GM19023 (cell line): ENCODE results near the gene NCS1.

Source experiments
- ATAC-seq: cut with Tn5 transposase; IDR thresholded peaks from one replicate; pipeline ENCODE4 v1.9.1; 2021; ENCODE audit warnings: mild to moderate bottlenecking, moderate library complexity; ENCODE audit not compliant: unreplicated experiment

The NCS1 gene

DNA sequence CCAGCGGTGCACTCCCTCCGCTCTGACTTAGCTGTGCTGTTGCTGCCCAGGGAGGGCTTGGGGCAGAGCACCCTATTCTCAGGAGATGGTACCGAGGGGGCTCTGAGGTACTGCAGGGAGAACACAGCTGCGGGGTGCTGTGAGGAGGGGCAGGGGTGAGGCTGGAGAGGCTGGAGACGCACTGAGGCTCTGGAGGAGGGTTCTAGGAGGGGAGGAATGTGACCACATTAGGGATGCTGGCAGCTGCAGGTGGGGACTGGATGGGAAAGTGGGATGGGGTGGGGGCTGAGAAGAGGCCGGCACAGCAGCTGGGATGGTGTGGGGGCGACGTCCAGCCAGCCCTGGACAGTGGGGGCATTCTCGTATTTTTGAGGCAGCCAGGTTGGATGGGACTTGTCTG is 20.9 kb downstream of the NCS1 start:
- ATAC-seq: no peak

DNA sequence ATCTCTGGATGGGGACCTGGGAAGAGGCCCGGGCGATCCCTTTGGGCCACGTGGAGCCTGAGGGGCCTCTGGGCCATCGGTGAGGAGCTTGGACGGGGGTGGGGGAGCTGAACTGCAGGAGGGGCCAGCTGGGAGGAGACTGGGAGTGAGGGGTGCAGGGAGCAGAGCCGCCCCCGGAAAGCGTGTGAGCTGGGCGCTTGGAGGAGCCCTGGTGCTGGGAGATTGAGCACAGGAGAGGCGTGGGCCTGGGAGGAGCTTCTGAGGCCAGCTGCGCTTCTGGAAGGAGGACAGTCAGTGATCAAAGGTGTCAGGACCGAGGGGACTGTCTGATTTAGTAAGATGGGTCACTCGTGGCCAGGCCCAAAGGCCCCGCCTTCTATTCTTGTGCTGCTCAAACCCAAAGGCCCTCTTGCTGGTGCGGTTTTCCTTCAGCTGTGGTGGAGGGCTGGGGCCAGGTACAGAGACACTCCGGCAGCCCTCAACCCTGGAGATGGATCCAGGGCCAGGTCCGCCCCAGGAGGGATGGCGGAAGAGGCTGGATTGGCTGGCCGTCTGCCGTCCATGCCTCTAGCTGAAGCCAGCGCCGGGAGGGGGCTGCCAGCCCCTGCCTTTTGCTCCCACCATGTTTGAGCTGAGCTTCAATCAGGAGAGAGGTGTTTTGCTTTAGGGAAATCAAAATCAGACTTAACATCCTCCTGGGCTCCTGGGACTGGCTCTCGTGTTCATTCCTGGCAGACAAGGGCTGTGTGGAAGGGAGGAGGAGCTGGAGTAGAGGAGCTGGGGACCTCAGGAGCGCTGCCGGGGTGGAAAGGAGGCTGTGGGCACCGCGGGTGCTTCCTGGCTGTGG is 21.6 kb downstream of the NCS1 start:
- no peak for ATAC-seq

GRCh38 chr9:130194378-130194932 is 22.3 kb downstream of the NCS1 start:
- ATAC-seq: no peak

DNA sequence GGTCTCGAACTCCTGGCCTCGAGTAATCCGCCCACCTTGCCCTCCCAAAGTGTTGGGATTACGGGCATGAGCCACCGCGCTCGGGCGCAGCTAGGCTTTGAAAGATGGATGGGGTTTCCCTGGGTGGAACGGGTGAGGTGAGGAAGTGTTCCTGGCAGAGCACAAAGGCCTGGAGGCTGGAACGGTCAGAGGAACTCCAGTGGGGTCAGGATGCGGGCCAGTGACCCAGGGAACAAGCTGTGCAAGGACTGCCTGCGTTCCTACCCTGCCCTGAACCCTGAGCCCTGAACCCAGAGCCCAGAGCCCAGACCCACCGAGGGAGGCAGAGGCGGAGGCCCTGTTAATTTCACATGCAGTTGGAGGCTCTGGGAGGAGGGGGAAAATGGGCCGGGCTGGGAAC is 23.4 kb downstream of the NCS1 start:
- no peak for ATAC-seq

DNA sequence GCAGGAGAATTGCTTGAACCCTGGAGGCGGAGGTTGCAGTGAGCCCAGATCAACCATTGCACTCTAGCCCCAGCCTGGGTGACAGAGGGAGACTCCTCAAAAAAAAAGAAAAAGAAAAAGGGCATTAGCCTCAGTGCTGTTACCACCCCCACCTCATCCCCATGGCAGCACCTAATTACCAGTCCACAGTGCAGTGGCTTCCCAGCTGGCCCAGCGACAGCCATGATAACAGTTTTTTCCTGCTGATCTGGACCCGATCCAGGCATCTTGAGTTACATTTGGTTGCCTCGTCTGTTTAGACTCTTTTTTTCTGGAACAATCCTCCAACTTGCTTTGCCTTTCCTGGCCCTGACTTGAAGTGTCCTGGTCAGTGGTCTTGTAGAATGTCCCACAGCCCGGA is 24.4 kb downstream of the NCS1 start:
- ATAC-seq: no peak

DNA sequence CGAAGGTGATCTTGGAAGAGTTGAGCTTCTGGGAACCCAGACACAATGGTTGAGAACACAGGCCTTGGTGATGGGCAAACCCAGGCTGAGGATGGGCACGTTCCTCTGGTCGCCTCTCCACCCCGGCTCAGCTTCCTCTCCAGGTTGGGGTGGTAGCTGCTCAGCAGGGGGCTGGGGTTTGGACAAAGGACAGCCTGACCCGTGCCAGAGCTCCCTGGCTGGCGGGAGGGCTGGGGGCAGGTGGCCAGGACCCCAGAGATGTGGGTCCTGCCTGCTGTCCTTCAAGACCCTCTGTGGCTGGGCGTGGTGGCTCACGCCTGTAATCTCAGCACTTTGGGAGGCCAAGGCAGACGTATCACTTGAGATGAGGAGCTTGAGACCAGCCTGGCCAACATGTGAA is 25.2 kb downstream of the NCS1 start:
- ATAC-seq: no peak

DNA sequence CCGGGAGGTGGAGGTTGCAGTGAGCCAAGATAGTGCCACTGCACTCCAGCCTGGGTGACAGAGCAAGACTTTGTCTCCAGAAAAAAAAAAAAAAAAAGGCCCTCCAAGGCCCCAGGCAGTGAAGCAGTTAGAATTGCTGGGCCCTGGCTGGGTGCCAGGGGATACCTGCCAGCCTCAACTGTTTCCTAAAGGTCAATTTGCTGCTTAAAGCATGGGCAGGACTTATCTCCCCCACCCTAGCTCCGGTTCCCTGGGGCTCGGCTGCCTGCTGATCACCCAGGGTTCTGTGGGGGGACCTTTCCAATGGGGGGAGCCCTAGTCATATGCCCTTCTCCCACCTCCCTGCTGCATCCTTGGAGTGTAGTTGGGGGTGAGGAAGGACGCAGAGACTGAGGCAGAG is 25.7 kb downstream of the NCS1 start:
- no peak for ATAC-seq

DNA sequence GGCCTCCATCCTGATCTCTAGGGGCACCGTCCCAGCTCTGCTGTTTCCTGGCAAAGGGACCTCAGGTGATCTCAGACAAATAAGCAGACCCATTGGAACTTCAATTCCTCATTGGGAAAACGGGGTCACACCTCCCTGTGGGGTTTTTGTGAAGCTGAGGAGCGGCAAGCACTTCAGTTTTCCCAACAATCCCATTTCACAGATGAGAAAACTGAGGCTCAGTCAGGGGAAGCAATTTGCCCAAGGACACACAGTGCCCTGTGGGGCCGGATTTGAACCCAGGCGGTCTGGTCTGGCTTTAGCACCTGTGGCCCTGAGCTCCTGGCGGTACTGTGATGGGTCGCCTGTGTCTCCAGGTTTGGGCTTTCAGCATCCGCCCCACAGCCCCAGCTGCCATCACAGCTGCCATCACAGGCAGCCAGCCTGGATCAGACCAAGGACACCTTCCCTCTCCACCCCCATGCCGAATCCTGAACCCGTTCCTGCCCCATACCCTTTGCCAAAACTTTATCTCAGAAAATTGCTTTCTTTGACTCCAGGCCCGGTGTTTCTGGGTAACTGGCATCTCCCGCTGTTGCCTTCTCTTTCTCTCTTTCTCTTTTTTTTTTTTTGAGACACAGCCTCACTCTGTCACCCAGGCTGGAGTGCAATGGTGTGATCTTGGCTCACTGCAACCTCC is 26.4 kb downstream of the NCS1 start:
- ATAC-seq: no peak

GRCh38 chr9:130199605-130200004 is 27.4 kb downstream of the NCS1 start:
- no peak for ATAC-seq

- no peak for ATAC-seq
Observed at GRCh38 chr9:130200038-130200849, 28.0 kb downstream of the NCS1 start.

- no peak for ATAC-seq
Observed at GRCh38 chr9:130201399-130201873, 29.2 kb downstream of the NCS1 start.

DNA sequence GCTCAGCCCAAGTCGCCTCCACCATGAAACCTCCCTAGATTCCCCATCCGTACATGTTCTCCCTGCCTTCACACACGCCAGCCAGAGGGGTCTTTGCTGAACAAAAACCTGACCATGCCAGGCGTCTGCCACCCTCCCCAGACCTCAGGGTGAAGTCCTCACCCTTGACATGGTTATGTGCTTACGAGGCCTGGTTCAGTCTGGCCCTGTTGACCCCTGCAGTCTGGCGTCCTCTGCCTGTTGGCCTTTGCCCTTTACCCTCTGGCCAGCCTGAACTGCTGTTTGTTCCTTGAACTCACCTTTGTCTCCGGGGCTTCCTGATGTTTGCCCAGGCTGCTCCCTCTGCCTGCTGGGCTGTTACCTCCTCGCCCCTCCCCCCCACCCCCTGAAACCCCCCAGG is 29.8 kb downstream of the NCS1 start:
- ATAC-seq: no peak

DNA sequence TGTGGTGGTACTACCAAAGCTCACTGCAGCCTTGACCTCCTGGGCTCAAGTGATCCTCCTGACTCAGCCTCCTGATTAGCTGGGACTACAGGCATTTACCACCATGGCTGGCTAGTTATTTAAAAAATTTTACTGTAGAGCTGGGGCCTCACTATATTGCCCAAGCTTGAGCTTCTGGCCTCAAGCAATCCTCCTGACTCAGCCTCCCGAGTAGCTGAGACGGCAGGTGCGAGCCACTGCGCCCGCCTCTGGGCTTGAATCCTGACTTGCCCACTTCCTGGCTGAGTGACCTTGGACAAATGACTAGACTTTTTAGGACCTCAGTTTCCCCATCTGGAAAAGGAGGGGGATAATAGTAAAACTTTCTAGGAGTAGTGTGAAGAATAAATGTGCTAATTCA is 32.1 kb downstream of the NCS1 start:
- ATAC-seq: no peak

DNA sequence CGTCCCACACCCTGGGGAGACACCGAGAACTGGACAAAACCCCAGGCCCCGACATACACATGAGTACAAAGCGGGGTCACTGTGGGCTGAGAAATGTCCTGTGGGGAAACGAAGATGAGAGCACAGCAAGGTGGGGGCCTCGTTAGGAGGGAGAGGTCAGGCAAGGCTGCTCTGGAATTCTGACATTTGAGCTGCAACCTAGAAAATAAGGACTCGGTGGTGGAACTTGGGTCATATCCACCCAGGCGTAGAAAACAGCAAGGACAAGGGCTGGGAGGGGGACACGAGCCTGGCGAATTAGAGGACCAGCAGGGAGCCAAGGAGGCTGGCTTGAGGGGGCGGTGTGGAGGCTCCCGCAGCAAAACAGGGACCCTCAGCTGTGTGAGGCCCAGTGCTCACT is 32.8 kb downstream of the NCS1 start:
- no peak for ATAC-seq

- no peak for ATAC-seq
Observed at GRCh38 chr9:130205912-130206311, 33.7 kb downstream of the NCS1 start.

GRCh38 chr9:130206579-130206978 is 34.4 kb downstream of the NCS1 start:
- no peak for ATAC-seq

DNA sequence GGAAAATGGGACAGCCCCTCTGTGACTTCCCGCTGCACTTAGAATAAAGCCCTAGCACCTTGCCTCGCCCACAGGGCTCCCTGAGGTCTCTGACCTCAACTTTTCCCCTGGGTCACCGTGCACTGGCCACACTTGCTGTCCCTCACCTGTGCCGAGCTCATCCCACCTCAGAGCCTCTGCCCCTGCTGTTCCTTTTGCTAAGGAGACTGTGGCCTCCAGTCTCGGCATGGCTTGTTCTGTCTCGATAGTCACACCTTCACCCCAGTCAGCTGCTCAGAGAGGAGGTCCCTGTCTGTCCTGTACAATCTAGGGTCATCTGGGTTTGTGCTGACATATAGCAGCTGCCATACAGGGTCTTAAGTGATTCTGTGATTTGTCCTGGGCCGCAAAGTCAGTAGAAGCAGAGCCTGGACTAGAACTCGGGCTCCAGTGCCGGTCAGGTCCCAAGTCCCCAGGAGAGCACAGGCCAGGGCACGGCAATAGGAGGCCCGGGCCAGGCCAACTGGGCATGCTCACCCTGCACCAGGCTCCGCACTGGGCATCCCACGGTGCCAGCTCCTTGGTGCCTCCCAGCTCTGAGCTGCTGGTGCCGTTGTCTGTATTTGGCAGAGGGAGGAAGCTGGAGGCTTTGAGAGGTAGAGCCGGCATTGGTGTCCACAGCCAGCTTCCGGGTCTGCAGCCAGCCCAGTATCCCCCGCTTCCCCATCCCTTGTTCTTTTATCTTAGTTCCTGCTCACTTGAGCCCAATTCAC is 35.2 kb downstream of the NCS1 start:
- no peak for ATAC-seq

GRCh38 chr9:130208600-130209347 is 36.6 kb downstream of the NCS1 start:
- no peak for ATAC-seq

DNA sequence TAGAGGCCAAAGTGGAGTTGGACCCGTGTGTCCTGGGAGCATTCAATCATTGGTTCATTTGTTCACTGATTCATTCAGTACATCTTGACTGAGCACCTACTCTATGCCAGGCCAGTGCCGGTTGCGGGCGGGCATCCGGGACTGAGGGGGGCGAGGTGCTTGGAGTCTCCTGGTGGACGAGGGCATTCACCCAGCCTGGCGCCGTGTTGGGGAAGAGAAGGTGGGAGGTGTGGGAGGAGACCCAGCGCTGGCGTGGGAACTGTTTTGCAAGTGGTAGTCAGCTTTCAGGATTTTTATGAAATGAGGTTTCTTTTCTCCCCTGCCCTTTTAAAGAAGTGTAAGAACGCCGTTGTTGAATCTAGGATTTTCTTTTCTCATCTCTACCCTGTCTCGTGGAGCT is 37.2 kb downstream of the NCS1 start:
- ATAC-seq: no peak
